Fibroblast of lung (primary cell): ENCODE data around the gene PPP1R16B. TPM values are rescaled to one million over a fixed set of nuclear protein-coding genes. Genes with fewer than 3 reads are reported as not detected.

Experiments
- DNase-seq, 2 donors: peaks; one replicate each; pipeline versions ENCODE4 v3.0.0 to v3.0.0-alpha.2; 2010; ENCODE audit warnings: low read depth in 2 of 2
- H2AFZ ChIP-seq: 2 replicates; pipeline ENCODE4 v1.5.1; 2012; ENCODE audit warnings: low read length, control low read depth, inconsistent platforms
- H3K27ac ChIP-seq: 2 replicates; pipeline ENCODE4 v1.5.1; 2011; ENCODE audit warnings: low read length, control low read depth; ENCODE audit not compliant: insufficient read depth
- H3K27me3 ChIP-seq: 2 replicates; pipeline ENCODE4 v1.5.1; 2011; ENCODE audit warnings: mild to moderate bottlenecking, low read length; ENCODE audit not compliant: control insufficient read depth, insufficient read depth
- H3K36me3 ChIP-seq: 2 replicates; pipeline ENCODE4 v1.5.1; 2011; ENCODE audit warnings: low read length; ENCODE audit not compliant: control insufficient read depth, insufficient read depth
- H3K4me1 ChIP-seq: 2 replicates; pipeline ENCODE4 v1.5.1; 2011; ENCODE audit warnings: low read length; ENCODE audit not compliant: control insufficient read depth, insufficient read depth; ENCODE audit errors: extremely low read depth
- H3K4me2 ChIP-seq: 2 replicates; pipeline ENCODE4 v1.5.1; 2011; ENCODE audit warnings: low read length, control low read depth; ENCODE audit not compliant: insufficient read depth; ENCODE audit errors: extremely low read depth
- H3K4me3 ChIP-seq, 4 experiments: fragments of 200-600 bp in 1 of 4; sonication (generic) in 1 of 4; replicated peaks in 1 of 4; 2 replicates each; pipeline ENCODE4 v1.5.1; 2011 to 2016; ENCODE audit warnings: low read length in 4 of 4, low read depth in 3 of 4, mild to moderate bottlenecking in 3 of 4, control low read depth in 2 of 4, inconsistent platforms in 1 of 4, mixed read lengths in 1 of 4; ENCODE audit not compliant: insufficient read depth in 1 of 4; ENCODE audit errors: control extremely low read depth in 1 of 4
- H3K79me2 ChIP-seq: 2 replicates; pipeline ENCODE4 v1.5.1; 2012; ENCODE audit warnings: mild to moderate bottlenecking, low read length, inconsistent platforms; ENCODE audit not compliant: control insufficient read depth, insufficient read depth
- H3K9ac ChIP-seq: 2 replicates; pipeline ENCODE4 v1.5.1; 2011; ENCODE audit warnings: mild to moderate bottlenecking, low read length, control low read depth; ENCODE audit not compliant: insufficient read depth
- H3K9me3 ChIP-seq: 2 replicates; pipeline ENCODE4 v1.5.1; 2012; ENCODE audit warnings: low read depth, low read length; ENCODE audit not compliant: control insufficient read depth, insufficient read depth
- H4K20me1 ChIP-seq: 2 replicates; pipeline ENCODE4 v1.5.1; 2011; ENCODE audit warnings: low read length; ENCODE audit not compliant: control insufficient read depth, insufficient read depth; ENCODE audit errors: extremely low read depth
- EZH2 ChIP-seq: IDR thresholded peaks from 2 replicates; pipeline ENCODE4 v1.5.1; 2012; ENCODE audit warnings: low read length, control low read depth, mild to moderate bottlenecking; ENCODE audit errors: missing control alignments
- polyA plus RNA-seq, 2 donors: library from polyadenylated mRNA; depleted of rRNA in 1 of 2; stranded (reverse) in 1 of 2; unstranded in 1 of 2; fragments of >200 nt; gene quantifications; 2 replicates each; pipeline ENCODE4 v1.2.1, GENCODE V29; 2011 to 2012; ENCODE audit warnings: missing spikeins in 1 of 2
- total RNA-seq: library from RNA; depleted of rRNA; stranded (reverse); fragments of >200 nt; gene quantifications from 2 replicates; pipeline ENCODE4 v1.2.1, GENCODE V29; 2014
- TF ChIP-seq, protein P1 (sequence below), 2 donors: IDR thresholded peaks in 1 of 2; conservative IDR thresholded peaks in 1 of 2; 1 replicate in 1 of 2; 2 replicates in 1 of 2; pipeline ENCODE4 v1.5.1; 2011 to 2012; ENCODE audit warnings: low read length in 2 of 2, control low read depth in 1 of 2, inconsistent platforms in 1 of 2, low read depth in 1 of 2, mild to moderate bottlenecking in 1 of 2

PPP1R16B gene
- total and polyA plus RNA-seq, 2 donors (not counting 1 experiment from before 2014, with no cell fraction given), result under 0.01 TPM; not detected in 1

GRCh38 chr20:38840894-38841470, 35.5 kb downstream of the PPP1R16B start:
- no peak for TF ChIP-seq EZH2
- TF ChIP-seq, protein P1, sequence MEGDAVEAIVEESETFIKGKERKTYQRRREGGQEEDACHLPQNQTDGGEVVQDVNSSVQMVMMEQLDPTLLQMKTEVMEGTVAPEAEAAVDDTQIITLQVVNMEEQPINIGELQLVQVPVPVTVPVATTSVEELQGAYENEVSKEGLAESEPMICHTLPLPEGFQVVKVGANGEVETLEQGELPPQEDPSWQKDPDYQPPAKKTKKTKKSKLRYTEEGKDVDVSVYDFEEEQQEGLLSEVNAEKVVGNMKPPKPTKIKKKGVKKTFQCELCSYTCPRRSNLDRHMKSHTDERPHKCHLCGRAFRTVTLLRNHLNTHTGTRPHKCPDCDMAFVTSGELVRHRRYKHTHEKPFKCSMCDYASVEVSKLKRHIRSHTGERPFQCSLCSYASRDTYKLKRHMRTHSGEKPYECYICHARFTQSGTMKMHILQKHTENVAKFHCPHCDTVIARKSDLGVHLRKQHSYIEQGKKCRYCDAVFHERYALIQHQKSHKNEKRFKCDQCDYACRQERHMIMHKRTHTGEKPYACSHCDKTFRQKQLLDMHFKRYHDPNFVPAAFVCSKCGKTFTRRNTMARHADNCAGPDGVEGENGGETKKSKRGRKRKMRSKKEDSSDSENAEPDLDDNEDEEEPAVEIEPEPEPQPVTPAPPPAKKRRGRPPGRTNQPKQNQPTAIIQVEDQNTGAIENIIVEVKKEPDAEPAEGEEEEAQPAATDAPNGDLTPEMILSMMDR (conservative IDR thresholded peaks at IDR 0.05 in 1 of 2, IDR thresholded peaks at IDR 0.05 in 1 of 2; ENCODE audit: low read depth in 1 of 2, low read length in 2 of 2), result no peak
- Histone ChIP-seq H3K9me3 (no peaks in the 10 kb centered on the region), H4K20me1 (no peaks in the 10 kb centered on the region), H3K4me1 (no peaks in the 10 kb centered on the region), H3K27me3 (no peaks in the 10 kb centered on the region), H3K79me2 (no peaks in the 10 kb centered on the region), H2AFZ (no peak overlapping the region), H3K27ac (no peak overlapping the region), H3K4me2 (no peak overlapping the region), H3K9ac (no peak overlapping the region), H3K4me3 (no peak overlapping the region), H3K36me3 (no peaks in the 10 kb centered on the region)
- no peak for DNase-seq

DNA sequence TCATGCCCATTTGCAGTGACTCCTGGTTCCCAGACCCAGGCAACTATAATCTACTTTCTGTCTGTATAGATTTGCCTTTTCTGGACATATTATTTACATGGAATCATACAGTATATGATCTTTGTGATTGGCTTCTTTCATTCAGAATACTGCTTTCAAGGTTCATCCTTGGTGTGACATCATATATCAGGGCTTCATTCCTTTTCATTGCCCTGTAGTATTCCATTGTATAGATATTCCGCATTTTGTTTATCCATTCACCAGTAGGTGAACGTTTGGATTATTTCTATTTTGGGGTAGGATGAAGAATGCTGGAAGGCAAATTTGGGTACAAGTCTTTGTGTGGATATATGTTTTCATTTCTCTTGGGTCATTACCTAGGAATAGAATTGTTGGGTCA, 36.1 kb downstream of the PPP1R16B start:
- no peak overlapping the region for H2AFZ ChIP-seq
- no peak for DNase-seq
- no peak overlapping the region for H3K4me2 ChIP-seq
- no peak overlapping the region for H3K9ac ChIP-seq
- no peaks in the 10 kb centered on the region for H3K79me2 ChIP-seq
- no peak overlapping the region for H3K4me3 ChIP-seq
- H3K27ac ChIP-seq, result no peak overlapping the region
- H3K4me1 ChIP-seq, result no peaks in the 10 kb centered on the region
- H3K9me3 ChIP-seq, result no peaks in the 10 kb centered on the region
- no peaks in the 10 kb centered on the region for H4K20me1 ChIP-seq
- TF ChIP-seq EZH2, result no peak
- no peaks in the 10 kb centered on the region for H3K27me3 ChIP-seq
- H3K36me3 ChIP-seq, result no peaks in the 10 kb centered on the region

- TF ChIP-seq, protein P1 (conservative IDR thresholded peaks at IDR 0.05 in 1 of 2, IDR thresholded peaks at IDR 0.05 in 1 of 2; ENCODE audit: low read depth in 1 of 2, low read length in 2 of 2), result no peak
- TF ChIP-seq EZH2, result no peak
- no peak overlapping the region for H3K9ac ChIP-seq
- H3K79me2 ChIP-seq, result no peaks in the 10 kb centered on the region
- no peaks in the 10 kb centered on the region for H3K4me1 ChIP-seq
- no peaks in the 10 kb centered on the region for H3K9me3 ChIP-seq
- H3K4me2 ChIP-seq, result no peak overlapping the region
- H3K4me3 ChIP-seq, result no peak overlapping the region
- H3K27me3 ChIP-seq, result no peaks in the 10 kb centered on the region
- H2AFZ ChIP-seq, result no peak overlapping the region
- H4K20me1 ChIP-seq, result no peaks in the 10 kb centered on the region
- no peak for DNase-seq
- no peak overlapping the region for H3K27ac ChIP-seq
- H3K36me3 ChIP-seq, result no peaks in the 10 kb centered on the region
These were observed 36.5 kb downstream of the PPP1R16B start for GRCh38 chr20:38842026-38842425.
